GM12878 (cell line): ENCODE data around the gene DCAF5. TPM values are rescaled to one million over a fixed set of nuclear protein-coding genes. Genes with fewer than 3 reads are reported as not detected.

ENCODE experiments used
- ATAC-seq: fragments of 200-7000 bp; cut with Tn5 transposase; 3 replicates; pipeline ENCODE4 v1.9.1; 2020; ENCODE audit warnings: mild to moderate bottlenecking, moderate library complexity
- BruUV-seq: library from RNA; stranded (reverse); fragments of 400-500 nt; replicated peaks from 2 replicates; lab custom pipeline; 2021; lab: Mats Ljungman, UMichigan
- CTCF ChIA-PET: fragments of 300-600 bp; sonication (Branson Sonifier 250); formaldehyde crosslinking; extraction: SDS; loops from one replicate; lab custom pipeline; 2021; ENCODE audit warnings: inconsistent platforms; lab: Yijun Ruan, JAX
- POLR2A ChIA-PET: fragments of 350-600 bp; formaldehyde crosslinking; extraction: SDS; loops from one replicate; lab custom pipeline; 2021; ENCODE audit warnings: inconsistent platforms; lab: Charles Lee
- RAD21 ChIA-PET: fragments of 300-600 bp; sonication (Branson Sonifier 250); formaldehyde crosslinking; loops from one replicate; lab custom pipeline; 2023; ENCODE audit warnings: antibody characterized with exemption; ENCODE audit not compliant: unreplicated experiment; lab: Charles Lee
- SMC1A ChIA-PET: fragments of 300-600 bp; sonication (Branson Sonifier 250); formaldehyde crosslinking; loops from one replicate; lab custom pipeline; 2023; ENCODE audit not compliant: unreplicated experiment, uncharacterized antibody; lab: Charles Lee
- DNase-seq: peaks from one replicate; pipeline ENCODE4 v3.0.0-alpha.2; 2011; ENCODE audit warnings: low read depth, low spot score
- FAIRE-seq: peaks from 3 replicates; lab custom pipeline; 2011; peaks lifted over from hg19 to GRCh38; lab: Jason Lieb, UNC
- H2AFZ ChIP-seq: 2 replicates; pipeline ENCODE4 v1.6.0; 2011; ENCODE audit warnings: low read depth, low read length, control low read depth; ENCODE audit not compliant: control insufficient read depth
- H3K27ac ChIP-seq: 2 replicates; pipeline ENCODE4 v1.5.1; 2011; ENCODE audit warnings: control low read depth; ENCODE audit not compliant: control insufficient read depth, insufficient read depth
- H3K27me3 ChIP-seq, 2 experiments: replicated peaks in 1 of 2; 2 replicates each; pipeline versions ENCODE4 v1.6.0 to v1.6.1; 2011; ENCODE audit warnings: low read length in 1 of 2; ENCODE audit not compliant: control insufficient read depth in 2 of 2, insufficient read depth in 2 of 2
- H3K36me3 ChIP-seq, 2 experiments: 2 replicates each; pipeline ENCODE4 v1.5.1; 2011; ENCODE audit warnings: low read length in 1 of 2; ENCODE audit not compliant: control insufficient read depth in 2 of 2, insufficient read depth in 2 of 2
- H3K4me1 ChIP-seq: 2 replicates; pipeline ENCODE4 v1.6.1; 2011; ENCODE audit warnings: mild to moderate bottlenecking, low read length, moderate library complexity, mixed read lengths; ENCODE audit not compliant: control insufficient read depth, insufficient read depth
- H3K4me2 ChIP-seq: 2 replicates; pipeline ENCODE4 v1.6.0; 2011; ENCODE audit warnings: control low read depth; ENCODE audit not compliant: control insufficient read depth, insufficient read depth
- H3K4me3 ChIP-seq: fragments of 200-600 bp; sonication (generic); 2 replicates; pipeline ENCODE4 v1.5.1; 2016
- H3K79me2 ChIP-seq: 2 replicates; pipeline ENCODE4 v1.6.0; 2011; ENCODE audit warnings: low read length; ENCODE audit not compliant: control insufficient read depth, insufficient read depth
- H3K9ac ChIP-seq: 2 replicates; pipeline ENCODE4 v1.8.0; 2011; ENCODE audit warnings: low read length, control low read depth, mixed read lengths; ENCODE audit not compliant: control insufficient read depth, insufficient read depth
- H3K9me3 ChIP-seq: replicated peaks from 3 replicates; pipeline ENCODE4 v1.5.1; 2011; ENCODE audit warnings: mild to moderate bottlenecking, low read length; ENCODE audit not compliant: control insufficient read depth, insufficient read depth
- H4K20me1 ChIP-seq: 2 replicates; pipeline ENCODE4 v1.6.0; 2011; ENCODE audit not compliant: control insufficient read depth, insufficient read depth
- ASH2L ChIP-seq: fragments of 300-600, 200-600 bp; sonication (generic); IDR thresholded peaks from 2 replicates; pipeline ENCODE4 v1.6.1; 2017; ENCODE audit warnings: low read depth, mild to moderate bottlenecking, borderline replicate concordance
- BACH1 ChIP-seq: fragments of 450-650 bp; IDR thresholded peaks from 2 replicates; pipeline ENCODE4 v1.6.1; 2017; ENCODE audit warnings: mild to moderate bottlenecking, borderline replicate concordance
- BRCA1 ChIP-seq: IDR thresholded peaks from 2 replicates; pipeline ENCODE4 v1.6.1; 2011; ENCODE audit warnings: low read depth, low read length, improper control_type of control experiment
- CREM ChIP-seq: IDR thresholded peaks from 2 replicates; pipeline ENCODE4 v1.6.1; 2014; ENCODE audit warnings: antibody characterized with exemption, low read depth
- POLR2A ChIP-seq: IDR thresholded peaks from 2 replicates; pipeline ENCODE4 v1.6.1; 2011; ENCODE audit warnings: low read depth, mild to moderate bottlenecking, low read length
- RUNX3 ChIP-seq: IDR thresholded peaks from 2 replicates; pipeline ENCODE4 v1.6.1; 2012; ENCODE audit warnings: low read length, inconsistent platforms
- SREBF1 ChIP-seq: IDR thresholded peaks from 2 replicates; pipeline ENCODE4 v1.6.1; 2012; ENCODE audit warnings: mild to moderate bottlenecking, low read length
- USF1 ChIP-seq: IDR thresholded peaks from 2 replicates; pipeline ENCODE4 v1.6.1; 2011; ENCODE audit warnings: borderline replicate concordance, low read depth, mild to moderate bottlenecking, moderate library complexity, mixed read lengths, low read length; ENCODE audit not compliant: insufficient read depth; ENCODE audit errors: extremely low read length
- WRNIP1 ChIP-seq: IDR thresholded peaks from 2 replicates; pipeline ENCODE4 v1.6.1; 2011; ENCODE audit warnings: low read depth, low read length, improper control_type of control experiment, borderline replicate concordance
- ZBED1 ChIP-seq: IDR thresholded peaks from 2 replicates; pipeline ENCODE4 v1.6.1; 2016; ENCODE audit warnings: borderline replicate concordance
- ZBTB11 ChIP-seq: fragments of 450-650 bp; formaldehyde crosslinking; IDR thresholded peaks from 2 replicates; pipeline ENCODE4 v1.5.0; 2022; ENCODE audit warnings: mild to moderate bottlenecking, missing genetic modification characterization
- ZBTB33 ChIP-seq: fragments of 450-650 bp; IDR thresholded peaks from 2 replicates; pipeline ENCODE4 v1.6.1; 2017; ENCODE audit warnings: mild to moderate bottlenecking
- ZBTB4 ChIP-seq: fragments of 450-650 bp; formaldehyde crosslinking; IDR thresholded peaks from 2 replicates; pipeline ENCODE4 v1.4.0; 2022; ENCODE audit warnings: mild to moderate bottlenecking, moderate library complexity
- WGBS: methylation state at CpG from one replicate; pipeline ENCODE4 v1.1.6; 2016; ENCODE audit warnings: low lambda C conversion rate; ENCODE audit not compliant: insufficient replicate concordance, insufficient coverage; ENCODE audit errors: missing lambda C conversion rate; 5-methylcytosine and 5-hydroxymethylcytosine counted together
- in situ Hi-C: fragments of 300-500 bp; cut with MboI; formaldehyde crosslinking; loops from 9 replicates; pipeline ENCODE4 v1.14.3; 2018; ENCODE audit warnings: mixed read lengths
- intact Hi-C: fragments of 100-400 bp; cut with micrococcal nuclease; formaldehyde crosslinking; loops from one replicate; pipeline ENCODE4 v1.14.2; 2022; ENCODE audit not compliant: unreplicated experiment
- polyA plus RNA-seq, 11 experiments: library from polyadenylated mRNA; depleted of rRNA in 4 of 11; unstranded in 6 of 11; stranded (reverse) in 5 of 11; fragments of >200 nt; fragmentation: Nextera tagmentation in 4 of 11; fragmentation: Illumina TruSeq in 1 of 11; extraction: Ambion mirVana in 4 of 11; extraction: Trizol in 1 of 11; gene quantifications; 1 replicate in 1 of 11; 2 replicates in 10 of 11; pipeline versions ENCODE4 v1.2.1 to v1.2.3, GENCODE V29; 2011 to 2016; ENCODE audit warnings: inconsistent platforms in 2 of 11, missing spikeins in 2 of 11, low read depth in 1 of 11
- total RNA-seq, 4 experiments: library from RNA; depleted of rRNA in 3 of 4; stranded (reverse); fragments of >200 nt in 3 of 4; fragmentation: Illumina TruSeq in 1 of 4; extraction: Trizol in 1 of 4; gene quantifications; 2 replicates each; pipeline versions ENCODE4 v1.2.1 to v1.2.3, GENCODE V29; 2013 to 2021

The DCAF5 gene
- total and polyA plus RNA-seq, 10 of the 15 experiments (the other 5 are each of a cell fraction or from before 2014, with no cell fraction given): 6.8 to 38.1 (median 19.1) TPM

- CTCF ChIA-PET: interaction anchor here (1.7 kb wide), 1 partner anchor 22 kb away, joined by 3 read pairs; no protein-coding TSS in a partner anchor
- H3K36me3 ChIP-seq: peaks cover 6 to 26% of the 10 kb centered on the region in 2 experiments
- no TSS peak for BruUV-seq
These were observed 37.3 kb downstream of the DCAF5 start for GRCh38 chr14:69115407-69116185.

More at GRCh38 chr14:69115407-69116185, 37.3 kb downstream of the DCAF5 start:
- RAD21 ChIA-PET: interaction anchor here (0.6 to 1.3 kb wide), 2 partner anchors 8 to 1257 kb away, joined by 3 to 4 read pairs; no protein-coding TSS in a partner anchor
- Histone ChIP-seq H3K4me2 (no peak overlapping the region), H3K9ac (no peak overlapping the region), H3K27me3 (no peaks in the 10 kb centered on the region), H3K9me3 (no peaks in the 10 kb centered on the region), H4K20me1 (no peaks in the 10 kb centered on the region), H2AFZ (no peak overlapping the region), H3K79me2 (no peaks in the 10 kb centered on the region), H3K4me3 (no peak overlapping the region), H3K4me1 (no peaks in the 10 kb centered on the region), H3K27ac (no peak overlapping the region)
- SMC1A ChIA-PET: no interaction called here
- DNase-seq (no peak), ATAC-seq (no peak), FAIRE-seq (no peak)
- TF ChIP-seq ASH2L (no peak), USF1 (no peak), ZBTB33 (no peak), ZBTB11 (no peak), POLR2A (no peak), ZBED1 (no peak), ZBTB4 (no peak), CREM (no peak), BRCA1 (no peak), SREBF1 (no peak), WRNIP1 (no peak), RUNX3 (no peak), BACH1 (no peak)
- POLR2A ChIA-PET: interaction anchor here (0.6 kb wide), 1 partner anchor 71 kb away, joined by 4 read pairs; no protein-coding TSS in a partner anchor
- intact Hi-C loops: no loop called here
- WGBS: 95% methylated on average over 3 of the region's 3 CpGs
- in situ Hi-C loops: no loop called here
